Hematopoietic multipotent progenitor cell treated with erythropoietin and hydrocortisone succinate and interleukin-3 and kit ligand, for 8 days (in vitro differentiated cells): ENCODE data around the gene OSTN.
"Not testable (repeated sequence)": the region's sequence is repeated elsewhere in the genome, so short reads cannot be mapped to it uniquely, and the experiment has no call there.

Source experiments
- DNase-seq: peaks from one replicate; pipeline ENCODE4 v3.0.0-alpha.2; 2015

Gene OSTN, protein sequence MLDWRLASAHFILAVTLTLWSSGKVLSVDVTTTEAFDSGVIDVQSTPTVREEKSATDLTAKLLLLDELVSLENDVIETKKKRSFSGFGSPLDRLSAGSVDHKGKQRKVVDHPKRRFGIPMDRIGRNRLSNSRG

DNA sequence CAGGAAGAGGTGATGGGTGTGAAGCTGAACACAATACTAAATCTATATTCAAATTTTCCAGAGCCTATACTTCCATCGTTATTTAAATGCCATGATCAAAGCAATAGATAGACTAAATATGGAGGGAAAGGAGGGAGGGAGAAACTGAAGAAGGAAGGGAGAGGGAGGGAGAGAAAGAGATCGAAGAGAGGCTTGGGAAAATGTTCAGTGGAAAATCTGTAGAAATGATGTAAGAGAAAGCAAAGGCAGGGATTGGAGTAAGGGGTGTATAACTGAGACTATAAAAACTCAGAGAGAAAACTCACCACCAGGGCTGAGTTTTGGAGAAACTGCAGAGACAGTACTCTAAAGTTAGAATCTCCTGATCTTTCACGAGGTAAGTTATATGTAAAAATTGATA is at the start of gene OSTN:
Gene OSTN (plus strand): TSS at position 310 of the 400 bp plus-strand sequence. CDS start 13,292 bp downstream, outside the sequence.
- no peak for DNase-seq

- DNase-seq, result no peak
Measured at GRCh38 chr3:191151653-191152052, 47.4 kb upstream of the OSTN start.

GRCh38 chr3:191154827-191155226 is 44.2 kb upstream of the OSTN start:
- DNase-seq, result no peak

DNA sequence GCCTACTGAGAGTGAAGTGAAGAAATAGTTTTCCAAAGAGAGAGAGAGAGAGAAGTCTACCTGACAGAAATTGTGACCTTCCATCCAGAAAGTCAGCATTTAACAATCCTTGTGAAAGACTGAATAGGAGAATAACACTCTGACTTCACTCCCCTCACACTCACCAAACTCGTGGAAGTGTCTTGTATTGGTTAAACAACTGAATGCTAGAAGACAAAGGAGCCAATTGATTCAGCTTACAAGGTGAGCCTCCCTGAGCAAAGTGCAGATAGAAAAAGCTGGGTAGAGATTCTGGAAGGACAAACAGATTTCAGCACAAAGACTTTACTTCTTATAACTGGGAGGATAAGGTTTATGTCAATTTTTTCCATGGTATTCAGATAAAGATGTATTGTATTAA is 40.8 kb upstream of the OSTN start:
- no peak for DNase-seq

- DNase-seq, result no peak
Measured at GRCh38 chr3:191158815-191159214, 40.2 kb upstream of the OSTN start.

- DNase-seq, result no peak
Measured at GRCh38 chr3:191165802-191166201, 33.2 kb upstream of the OSTN start.

DNA sequence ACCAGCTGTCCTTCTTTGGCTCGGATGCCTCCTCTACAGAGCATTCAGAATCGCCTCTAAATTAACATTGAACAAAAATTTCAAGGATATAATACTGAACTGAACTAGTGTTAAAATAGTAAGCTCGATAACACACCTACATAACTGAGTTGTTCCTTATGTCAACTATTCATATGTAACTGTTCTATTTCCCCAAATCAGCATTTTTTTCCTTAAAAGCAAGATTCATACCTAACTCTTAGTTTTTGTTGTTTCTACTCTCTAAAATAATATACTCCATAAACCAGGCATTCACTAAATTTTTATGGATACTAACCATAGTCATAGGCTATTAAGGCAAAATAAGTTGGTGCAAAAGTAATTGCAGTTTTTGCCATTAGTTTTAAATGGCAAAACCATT is 32.7 kb upstream of the OSTN start:
- no peak for DNase-seq

GRCh38 chr3:191169566-191169965 is 29.5 kb upstream of the OSTN start:
- no peak for DNase-seq

- DNase-seq, result no peak
Measured at GRCh38 chr3:191170097-191170496, 28.9 kb upstream of the OSTN start.

- DNase-seq, result no peak
Measured at GRCh38 chr3:191175102-191175501, 23.9 kb upstream of the OSTN start.

- DNase-seq, result no peak
Measured at GRCh38 chr3:191176038-191176785, 22.8 kb upstream of the OSTN start.

GRCh38 chr3:191185382-191185781 is 13.7 kb upstream of the OSTN start:
- DNase-seq, result not testable (repeated sequence)

GRCh38 chr3:191188246-191188645 is 10.8 kb upstream of the OSTN start:
- not testable (repeated sequence) for DNase-seq

DNA sequence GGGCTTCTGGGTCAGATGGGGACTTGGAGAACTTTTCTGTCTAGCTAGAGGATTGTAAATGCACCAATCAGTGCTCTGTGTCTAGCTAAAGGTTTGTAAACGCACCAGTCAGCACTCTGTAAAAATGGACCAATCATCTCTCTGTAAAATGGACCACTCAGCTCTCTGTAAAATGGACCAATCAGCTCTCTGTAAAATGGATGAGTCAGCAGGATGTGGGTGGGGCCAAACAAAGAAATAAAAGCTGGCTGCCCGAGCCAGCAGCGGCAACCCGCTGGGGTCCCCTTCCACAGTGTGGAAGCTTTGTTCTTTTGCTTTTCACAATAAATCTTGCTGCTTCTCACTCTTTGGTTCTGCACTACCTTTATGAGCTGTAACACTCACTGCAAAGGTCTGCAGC is 6.8 kb upstream of the OSTN start:
- not testable (repeated sequence) for DNase-seq

GRCh38 chr3:191192941-191193340 is 6.1 kb upstream of the OSTN start:
- no peak for DNase-seq

GRCh38 chr3:191197761-191198306 is 1.2 kb upstream of the OSTN start:
- no peak for DNase-seq

DNA sequence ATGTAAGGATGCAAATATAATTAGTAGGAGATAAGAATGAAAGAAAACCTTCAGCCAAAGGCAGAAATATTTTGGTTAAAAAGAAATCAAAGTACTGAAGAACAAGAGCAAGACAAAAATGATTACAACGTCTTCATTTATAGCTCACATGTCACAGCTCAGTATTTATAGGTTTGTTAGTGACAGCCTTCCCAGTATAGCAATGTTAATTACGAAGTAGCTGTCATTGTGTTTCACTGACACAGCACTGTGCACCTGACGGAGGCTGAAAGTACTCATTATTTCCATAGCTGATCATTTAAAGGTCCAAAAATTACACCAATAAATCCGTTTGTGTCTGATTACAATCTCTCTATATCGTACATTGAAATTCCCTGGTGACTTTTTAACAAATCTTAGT is 561 bp upstream of the OSTN start:
- DNase-seq, result no peak

DNA sequence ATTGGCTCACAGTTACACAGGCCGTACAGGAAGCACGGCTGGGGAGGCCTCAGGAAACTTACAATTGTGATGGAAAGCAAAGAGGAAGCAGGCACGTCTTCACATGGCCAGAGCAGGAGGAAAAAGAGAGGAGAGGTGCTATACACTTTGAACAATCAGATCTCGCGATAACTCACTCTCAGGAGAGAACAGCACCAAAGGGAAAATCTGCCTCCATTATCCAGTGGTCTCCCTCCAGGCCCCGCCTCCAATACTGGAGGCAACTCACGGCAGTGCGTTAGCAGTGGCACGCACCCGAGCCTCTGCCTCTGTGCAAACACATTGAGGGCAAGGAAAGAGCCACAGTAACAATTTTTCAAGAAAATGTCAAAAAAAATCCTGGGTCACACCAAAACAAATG is 11.0 kb downstream of the OSTN start:
- no peak for DNase-seq

- DNase-seq, result no peak
Measured at GRCh38 chr3:191216510-191216909, 17.5 kb downstream of the OSTN start.

- no peak for DNase-seq
Measured at GRCh38 chr3:191217301-191217700, 18.3 kb downstream of the OSTN start.

DNA sequence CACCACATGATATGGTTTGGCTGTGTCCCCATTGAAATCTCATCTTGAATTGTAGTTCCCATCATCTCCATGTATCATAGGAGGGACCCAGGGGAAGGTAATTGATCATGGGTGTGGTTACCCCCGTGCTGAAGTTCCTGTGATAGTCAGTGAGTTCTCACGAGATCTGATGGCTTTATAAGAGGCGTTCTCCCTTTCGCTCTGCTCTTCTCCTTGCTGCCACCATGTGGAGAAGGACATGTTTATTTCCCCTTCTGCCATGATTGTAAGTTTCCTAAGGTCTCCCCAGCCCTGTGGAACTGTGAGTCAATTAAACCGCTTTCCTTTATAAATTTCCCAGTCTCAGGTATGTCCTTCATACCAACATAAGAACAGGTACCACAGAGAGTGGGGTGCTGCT is 21.9 kb downstream of the OSTN start:
- DNase-seq, result no peak

DNA sequence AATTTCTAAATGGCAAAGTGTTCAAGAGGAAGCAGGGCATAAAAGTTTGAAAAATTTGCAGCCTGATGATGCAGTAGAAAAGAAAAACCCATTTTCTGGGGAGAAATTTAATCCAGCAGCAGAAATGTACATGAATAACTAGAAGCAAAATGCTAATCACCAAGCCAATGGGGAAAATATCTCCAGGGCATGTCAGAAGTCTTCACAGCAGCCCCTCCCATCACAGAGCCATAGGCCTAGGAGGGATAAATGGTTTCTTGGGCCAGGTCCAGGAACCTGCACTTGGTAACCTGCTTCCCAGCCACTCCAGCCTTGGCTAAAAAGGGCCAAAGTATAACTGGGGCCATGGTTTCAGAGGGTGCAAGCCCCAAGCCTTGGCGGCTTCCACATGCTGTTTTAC is 22.6 kb downstream of the OSTN start:
- DNase-seq, result no peak

- no peak for DNase-seq
Measured at GRCh38 chr3:191227541-191227940, 28.5 kb downstream of the OSTN start.

DNA sequence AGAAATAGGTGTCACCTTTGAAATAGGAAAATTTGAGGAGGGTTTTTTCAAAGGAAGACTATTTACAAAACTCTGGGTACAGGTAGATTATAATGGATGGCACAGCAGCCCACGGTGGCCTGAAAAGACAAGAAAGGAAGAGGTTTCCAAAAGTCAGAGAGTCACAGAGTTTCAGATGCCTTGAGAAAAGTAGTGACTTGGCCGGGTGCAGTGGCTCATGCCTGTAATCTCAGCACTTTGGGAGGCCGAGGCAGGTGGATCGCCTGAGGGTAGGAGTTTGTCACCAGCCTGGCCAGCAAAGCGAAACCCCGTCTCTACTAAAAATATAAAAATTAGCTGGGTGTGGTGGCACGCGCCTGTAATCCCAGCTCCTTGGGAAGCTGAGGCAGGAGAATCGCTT is 35.2 kb downstream of the OSTN start:
- DNase-seq, result no peak
